Thyroid gland (tissue), 4 donors: ENCODE results near the gene BAHD1.

Source experiments
- CTCF ChIP-seq, 6 experiments: fragments of 200-600 bp in 3 of 6; fragments of 450-650 bp in 3 of 6; sonication (generic) in 3 of 6; IDR thresholded peaks; one replicate each; pipeline ENCODE4 v1.5.1; 2016 to 2019; ENCODE audit warnings: antibody characterized with exemption in 6 of 6, mild to moderate bottlenecking in 2 of 6, inconsistent platforms in 1 of 6, moderate library complexity in 1 of 6
- POLR2A ChIP-seq, 2 donors: fragments of 450-650 bp; IDR thresholded peaks; one replicate each; pipeline ENCODE4 v1.6.1; 2017; ENCODE audit warnings: antibody characterized with exemption in 2 of 2, mild to moderate bottlenecking in 2 of 2, moderate library complexity in 1 of 2

GRCh38 chr15:40405501-40406381 lies 35.0 kb upstream of the BAHD1 start, which contains the start of gene IVD:
- TF ChIP-seq CTCF (IDR thresholded peaks at IDR 0.05) (no peak), POLR2A (IDR thresholded peaks at IDR 0.05) (peak; percentile 85 to 99)
